Neuronal stem cell (in vitro differentiated cells): Measurements from ENCODE around the gene PPM1L.
A peak's percentile ranks its signal among the peaks of the same experiment; 100 is the strongest.

Experiments
- DNase-seq: peaks from one replicate; pipeline ENCODE4 v3.0.0-alpha.2; 2013; ENCODE audit warnings: low spot score
- H2AFZ ChIP-seq: one replicate; pipeline ENCODE4 v1.6.1; 2013; ENCODE audit warnings: mild to moderate bottlenecking, low read length, inconsistent platforms
- H2AK5ac ChIP-seq: 2 replicates; pipeline ENCODE4 v1.6.1; 2013; ENCODE audit warnings: low read depth, mild to moderate bottlenecking, inconsistent platforms, low read length, moderate library complexity, mixed read lengths
- H2BK120ac ChIP-seq: 2 replicates; pipeline ENCODE4 v1.6.1; 2013; ENCODE audit warnings: low read depth, mild to moderate bottlenecking, inconsistent platforms, low read length, moderate library complexity, mixed read lengths
- H2BK12ac ChIP-seq: one replicate; pipeline ENCODE4 v1.6.1; 2013; ENCODE audit warnings: low read length, inconsistent platforms
- H2BK15ac ChIP-seq: 2 replicates; pipeline ENCODE4 v1.6.1; 2013; ENCODE audit warnings: mild to moderate bottlenecking, low read length, inconsistent platforms, mixed read lengths
- H2BK5ac ChIP-seq: one replicate; pipeline ENCODE4 v1.6.1; 2013; ENCODE audit warnings: inconsistent platforms, mild to moderate bottlenecking, low read length, moderate library complexity
- H3K14ac ChIP-seq: one replicate; pipeline ENCODE4 v1.6.1; 2013; ENCODE audit warnings: low read length, inconsistent platforms
- H3K18ac ChIP-seq: 2 replicates; pipeline ENCODE4 v1.6.1; 2013; ENCODE audit warnings: low read length, inconsistent platforms
- H3K23ac ChIP-seq: 2 replicates; pipeline ENCODE4 v1.6.1; 2013; ENCODE audit warnings: low read depth, mild to moderate bottlenecking, mixed read lengths, low read length, inconsistent platforms; ENCODE audit not compliant: poor library complexity
- H3K27ac ChIP-seq: replicated peaks from 3 replicates; pipeline ENCODE4 v1.5.1; 2013; ENCODE audit warnings: low read length, inconsistent platforms
- H3K27me3 ChIP-seq, 3 experiments: 2 replicates each; pipeline ENCODE4 v1.6.1; 2013; ENCODE audit warnings: low read length in 3 of 3, mild to moderate bottlenecking in 2 of 3, inconsistent platforms in 1 of 3, low read depth in 1 of 3, mixed read lengths in 1 of 3, moderate library complexity in 1 of 3; ENCODE audit not compliant: control insufficient read depth in 3 of 3, insufficient read depth in 3 of 3
- H3K36me3 ChIP-seq, 2 donors: replicated peaks in 1 of 2; 2 replicates each; pipeline ENCODE4 v1.6.1; 2013; ENCODE audit warnings: low read length in 2 of 2; ENCODE audit not compliant: control insufficient read depth in 2 of 2, insufficient read depth in 2 of 2
- H3K4ac ChIP-seq: 2 replicates; pipeline ENCODE4 v1.6.1; 2013; ENCODE audit warnings: inconsistent platforms, mild to moderate bottlenecking, low read length, moderate library complexity
- H3K4me1 ChIP-seq, 2 donors: 1 replicate in 1 of 2; 2 replicates in 1 of 2; pipeline ENCODE4 v1.6.1; 2013; ENCODE audit warnings: low read length in 2 of 2, low read depth in 1 of 2; ENCODE audit not compliant: control insufficient read depth in 2 of 2, insufficient read depth in 1 of 2
- H3K4me2 ChIP-seq: one replicate; pipeline ENCODE4 v1.6.1; 2013; ENCODE audit warnings: mild to moderate bottlenecking, low read length, inconsistent platforms; ENCODE audit not compliant: insufficient read depth, poor library complexity, severe bottlenecking
- H3K4me3 ChIP-seq, 2 donors: 2 replicates each; pipeline ENCODE4 v1.5.1; 2013; ENCODE audit warnings: low read length in 2 of 2, mild to moderate bottlenecking in 2 of 2, inconsistent platforms in 1 of 2, moderate library complexity in 1 of 2
- H3K79me1 ChIP-seq: one replicate; pipeline ENCODE4 v1.6.1; 2013; ENCODE audit warnings: low read depth, mild to moderate bottlenecking, inconsistent platforms, low read length, moderate library complexity
- H3K9ac ChIP-seq: one replicate; pipeline ENCODE4 v1.6.1; 2013; ENCODE audit warnings: mild to moderate bottlenecking, low read depth, low read length, inconsistent platforms; ENCODE audit not compliant: poor library complexity
- H3K9me3 ChIP-seq, 2 donors: replicated peaks in 1 of 2; 2 replicates each; pipeline versions ENCODE3 to v1.6.1; 2013; ENCODE audit warnings: low read length in 2 of 2, mild to moderate bottlenecking in 2 of 2, inconsistent platforms in 1 of 2, low read depth in 1 of 2, mixed read lengths in 1 of 2, moderate library complexity in 1 of 2; ENCODE audit not compliant: control insufficient read depth in 2 of 2, insufficient read depth in 1 of 2
- H4K8ac ChIP-seq: one replicate; pipeline ENCODE4 v1.6.1; 2013; ENCODE audit warnings: low read depth, mild to moderate bottlenecking, inconsistent platforms, low read length, moderate library complexity
- H4K91ac ChIP-seq: one replicate; pipeline ENCODE4 v1.6.1; 2013; ENCODE audit warnings: low read length, low read depth, mild to moderate bottlenecking, inconsistent platforms; ENCODE audit not compliant: poor library complexity
- WGBS, 2 donors: extraction: QIAGEN DNeasy Blood & Tissue Kit; methylation state at CpG; one replicate each; pipeline ENCODE4 v1.1.7; 2013; ENCODE audit warnings: missing lambda C conversion rate in 2 of 2, mixed read lengths in 1 of 2; ENCODE audit not compliant: insufficient read length in 2 of 2, insufficient replicate concordance in 1 of 2; ENCODE audit errors: extremely low coverage in 2 of 2; 5-methylcytosine and 5-hydroxymethylcytosine counted together

Gene PPM1L

DNA sequence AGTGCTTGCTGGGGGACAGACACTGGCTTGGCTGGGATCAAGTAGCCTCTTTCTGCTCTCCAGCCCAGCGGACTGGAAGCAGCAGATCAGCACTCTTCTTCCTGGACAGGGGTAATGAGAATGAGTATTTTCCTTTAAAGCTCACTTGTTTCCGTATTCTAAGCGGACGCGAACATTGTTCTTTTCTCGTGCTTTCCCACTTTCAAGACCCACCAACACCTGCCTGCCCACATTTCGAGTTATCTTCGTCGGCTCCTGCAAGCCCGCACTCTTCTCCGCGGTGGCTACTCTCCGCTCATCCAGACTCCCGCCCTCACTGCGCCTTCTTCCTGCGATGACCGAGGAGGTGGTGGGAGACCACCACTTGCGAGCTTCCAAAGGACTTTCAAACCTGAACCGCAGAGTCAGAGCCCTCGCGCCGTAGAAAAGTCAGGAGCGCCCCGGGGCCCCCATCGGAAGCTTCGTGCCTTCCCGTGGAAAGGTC, 1.6 kb upstream of the PPM1L start:
- no peak overlapping the region for H3K4ac ChIP-seq
- H3K9ac ChIP-seq: no peak overlapping the region
- H3K36me3 ChIP-seq: no peaks in the 10 kb centered on the region
- no peaks in the 10 kb centered on the region for H3K79me1 ChIP-seq
- peaks cover 0 to 5% (median 0%) of the 10 kb centered on the region in 3 experiments for H3K27me3 ChIP-seq
- H2BK120ac ChIP-seq: no peak overlapping the region
- H3K23ac ChIP-seq: peak overlapping the region; percentile 2
- H3K18ac ChIP-seq: peak overlapping the region; percentile 44
- H2BK12ac ChIP-seq: no peak overlapping the region
- no CpG with 5 or more reads among the region's 27 CpGs for WGBS, 2 donors
- H3K4me1 ChIP-seq: peaks cover 2 to 5% of the 10 kb centered on the region in 2 donors
- no peaks in the 10 kb centered on the region for H3K9me3 ChIP-seq
- no peak overlapping the region for H2BK5ac ChIP-seq
- no peak overlapping the region for H4K91ac ChIP-seq
- H3K14ac ChIP-seq: no peak overlapping the region
- H2AK5ac ChIP-seq: no peak overlapping the region
- H3K27ac ChIP-seq: no peak overlapping the region
- no peak overlapping the region for H2BK15ac ChIP-seq
- H3K4me2 ChIP-seq: peak overlapping the region; percentile 91
- H3K4me3 ChIP-seq: peak overlapping the region; percentile 69 to 87
- peak overlapping the region; percentile 99 for H2AFZ ChIP-seq
- DNase-seq: peak; percentile 38
- H4K8ac ChIP-seq: no peak overlapping the region

DNA sequence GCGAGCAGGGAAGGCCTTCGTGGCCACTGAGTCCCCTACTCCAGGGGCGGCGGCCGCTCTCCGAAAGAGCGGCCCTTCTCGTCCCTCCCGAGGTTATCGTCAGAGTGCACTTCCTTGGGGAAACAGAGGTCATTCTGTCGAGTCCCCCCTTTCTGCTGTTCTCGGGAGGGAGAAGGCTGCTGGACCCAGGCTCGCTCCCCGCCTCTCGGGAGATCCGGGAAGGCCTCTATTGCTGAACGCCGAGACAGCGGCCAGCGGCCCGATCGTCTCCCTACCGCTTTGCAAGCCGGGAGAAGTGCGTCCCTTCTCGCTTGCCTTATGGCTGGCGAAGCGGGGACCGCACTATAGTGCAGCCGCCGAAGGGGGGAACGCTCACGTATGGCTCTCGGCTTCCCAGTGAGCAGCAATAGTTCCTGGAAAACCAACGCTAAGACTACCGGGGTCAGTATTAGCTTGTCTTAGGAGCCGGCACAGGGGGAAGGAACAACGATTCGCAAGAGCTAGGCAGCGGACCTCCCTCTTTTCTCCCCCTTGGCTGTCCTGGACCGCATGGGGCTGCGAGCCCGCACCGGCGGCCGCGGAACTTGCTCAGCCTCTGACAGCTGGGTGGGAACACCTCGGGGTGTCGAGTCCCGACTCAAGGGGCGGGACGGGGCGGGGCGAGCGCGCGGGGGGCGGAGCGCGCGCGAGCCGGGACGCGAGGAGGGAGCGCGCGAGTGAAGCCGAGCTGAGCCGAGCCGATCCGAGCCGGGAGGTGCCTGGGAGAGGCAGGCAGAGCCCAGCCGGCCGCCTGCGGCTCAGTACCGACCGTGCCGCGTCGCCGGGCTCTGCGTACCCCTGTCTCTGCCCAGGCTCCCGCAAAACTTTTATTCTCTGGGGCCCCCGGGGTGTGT, 930 bp upstream of the PPM1L start:
- WGBS, 2 donors: no CpG with 5 or more reads among the region's 85 CpGs

DNA sequence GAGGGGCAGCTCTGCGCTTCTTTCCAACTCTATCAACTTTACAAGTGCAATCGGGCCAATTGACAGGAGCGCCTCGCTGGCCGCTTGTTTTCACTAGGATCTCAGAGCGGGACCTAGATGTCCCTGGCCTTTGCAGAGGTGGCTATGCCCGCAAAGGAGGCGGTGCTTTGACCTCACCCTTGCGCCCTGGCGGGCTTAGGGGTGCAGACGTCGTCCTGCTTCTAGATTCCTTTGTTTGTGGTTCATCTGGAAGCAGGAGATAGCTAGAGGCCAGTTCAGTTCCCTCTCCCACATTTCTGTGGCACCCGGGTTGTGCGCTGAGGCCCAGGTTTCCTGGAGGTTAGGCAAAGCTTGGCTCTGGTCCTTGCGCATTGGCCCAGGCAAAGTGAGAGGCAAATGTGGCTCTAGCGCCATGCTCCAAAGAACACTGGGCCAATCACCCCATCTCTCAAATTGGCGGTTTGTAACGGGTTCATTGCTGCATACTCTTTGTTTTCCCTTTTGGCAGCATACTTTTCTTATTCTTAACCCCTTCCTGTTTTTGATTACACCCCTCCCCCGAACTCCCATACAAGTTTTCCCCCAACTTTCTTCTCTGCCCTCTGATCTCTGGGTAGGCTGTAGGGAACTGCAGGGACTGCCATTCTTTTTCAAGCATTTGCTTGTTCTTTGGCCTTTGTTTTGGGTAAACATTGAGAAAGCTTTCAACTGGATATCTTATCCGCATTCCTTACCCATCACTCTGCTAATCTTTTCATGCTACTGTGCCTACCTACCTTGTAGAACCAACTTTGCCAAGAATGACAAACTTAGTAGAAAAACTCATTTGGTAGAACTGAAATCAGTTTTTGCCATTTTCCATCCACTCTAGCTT, 1.4 kb downstream of the PPM1L start:
- H3K4me2 ChIP-seq: peak overlapping the region; percentile 91
- H2AFZ ChIP-seq: peak overlapping the region; percentile 99
- H3K27me3 ChIP-seq: peaks cover 0 to 5% (median 0%) of the 10 kb centered on the region in 3 experiments
- H2BK15ac ChIP-seq: no peak overlapping the region
- no peak overlapping the region for H3K14ac ChIP-seq
- no peak overlapping the region for H3K9ac ChIP-seq
- peaks cover 2 to 5% of the 10 kb centered on the region in 2 donors for H3K4me1 ChIP-seq
- H2BK12ac ChIP-seq: no peak overlapping the region
- H4K8ac ChIP-seq: no peak overlapping the region
- peak; percentile 24 for DNase-seq
- H2BK5ac ChIP-seq: no peak overlapping the region
- H3K79me1 ChIP-seq: no peaks in the 10 kb centered on the region
- no peaks in the 10 kb centered on the region for H3K36me3 ChIP-seq
- no peak overlapping the region for H3K18ac ChIP-seq
- no peak overlapping the region for H4K91ac ChIP-seq
- no CpG with 5 or more reads among the region's 20 CpGs for WGBS, 2 donors
- H3K23ac ChIP-seq: no peak overlapping the region
- H3K27ac ChIP-seq: no peak overlapping the region
- peak overlapping the region; percentile 69 to 95 for H3K4me3 ChIP-seq
- H2AK5ac ChIP-seq: no peak overlapping the region
- no peak overlapping the region for H3K4ac ChIP-seq
- H2BK120ac ChIP-seq: no peak overlapping the region
- no peaks in the 10 kb centered on the region for H3K9me3 ChIP-seq

More for the DNA sequence above, 930 bp upstream of the PPM1L start:
- DNase-seq: peak; percentile 89
- Histone ChIP-seq H3K9me3 (no peaks in the 10 kb centered on the region), H2BK15ac (peak overlapping the region; percentile 86), H3K4me3 (peak overlapping the region; percentile 69 to 95), H3K23ac (peak overlapping the region; percentile 45), H2BK5ac (peak overlapping the region; percentile 72), H3K4me1 (peaks cover 2 to 5% of the 10 kb centered on the region in 2 donors), H3K36me3 (no peaks in the 10 kb centered on the region), H3K27me3 (peaks cover 0 to 5% (median 0%) of the 10 kb centered on the region in 3 experiments), H2AK5ac (no peak overlapping the region), H3K4ac (no peak overlapping the region), H3K14ac (no peak overlapping the region), H3K18ac (peak overlapping the region; percentile 90), H2AFZ (peak overlapping the region; percentile 99), H4K8ac (no peak overlapping the region), H3K27ac (peak overlapping the region; percentile 69), H3K79me1 (no peaks in the 10 kb centered on the region), H2BK120ac (no peak overlapping the region), H3K4me2 (peak overlapping the region; percentile 91), H3K9ac (peak overlapping the region; percentile 74), H4K91ac (peak overlapping the region; percentile 7), H2BK12ac (no peak overlapping the region)
